Caki2 (cell line): ENCODE results near the gene CNN2. TPM values are rescaled to one million over a fixed set of nuclear protein-coding genes. Genes with fewer than 3 reads are reported as not detected.

Experiments used
- DNase-seq: peaks from one replicate; pipeline ENCODE4 v3.0.0-alpha.2; 2015; ENCODE audit warnings: low read depth
- in situ Hi-C: cut with HindIII; loops from 2 replicates; pipeline ENCODE4 v1.10.0; 2016; ENCODE audit warnings: low sequenced_read_pairs, low pct_unique_long_range_greater_than_20kb, mixed read lengths
- total RNA-seq: library from RNA; depleted of rRNA; stranded (reverse); fragments of >200 nt; shearing (Covaris generic); gene quantifications from 2 replicates; pipeline ENCODE4 v1.2.3, GENCODE V29; 2014; ENCODE audit warnings: low replicate concordance

Gene CNN2
- total RNA-seq, 1 experiment from 2014 or later, result 93.1 TPM

DNA sequence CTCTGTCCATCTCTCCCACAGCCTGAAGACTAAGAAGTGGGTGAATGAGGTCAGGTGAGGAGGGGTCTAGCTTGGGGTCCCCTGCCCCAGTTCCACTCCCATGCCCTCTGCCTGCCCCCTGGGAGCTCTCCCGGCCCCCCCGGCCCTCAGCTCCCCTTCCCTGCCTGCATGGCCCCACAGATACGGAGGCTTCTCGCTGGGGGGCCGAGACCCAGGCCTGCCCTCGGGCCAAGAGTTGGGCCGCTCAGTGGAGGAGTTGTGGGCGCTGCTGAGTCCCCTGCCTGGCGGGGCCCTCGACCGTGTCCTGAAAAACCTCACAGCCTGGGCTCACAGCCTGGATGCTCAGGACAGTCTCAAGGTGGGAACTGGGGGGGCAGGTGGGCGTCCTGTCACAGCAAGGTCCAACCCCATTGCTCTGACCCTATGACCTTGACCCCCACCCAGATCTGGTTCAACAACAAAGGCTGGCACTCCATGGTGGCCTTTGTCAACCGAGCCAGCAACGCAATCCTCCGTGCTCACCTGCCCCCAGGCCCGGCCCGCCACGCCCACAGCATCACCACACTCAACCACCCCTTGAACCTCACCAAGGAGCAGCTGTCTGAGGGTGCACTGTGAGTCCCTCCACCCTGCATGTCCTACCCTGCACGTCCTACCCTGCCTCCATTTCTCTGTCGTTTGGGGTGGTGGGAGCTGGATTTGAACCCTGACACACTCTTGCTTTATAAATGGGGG is 29.6 kb downstream of the CNN2 start:
- DNase-seq, result no peak
- in situ Hi-C loops, result no loop called here

DNA sequence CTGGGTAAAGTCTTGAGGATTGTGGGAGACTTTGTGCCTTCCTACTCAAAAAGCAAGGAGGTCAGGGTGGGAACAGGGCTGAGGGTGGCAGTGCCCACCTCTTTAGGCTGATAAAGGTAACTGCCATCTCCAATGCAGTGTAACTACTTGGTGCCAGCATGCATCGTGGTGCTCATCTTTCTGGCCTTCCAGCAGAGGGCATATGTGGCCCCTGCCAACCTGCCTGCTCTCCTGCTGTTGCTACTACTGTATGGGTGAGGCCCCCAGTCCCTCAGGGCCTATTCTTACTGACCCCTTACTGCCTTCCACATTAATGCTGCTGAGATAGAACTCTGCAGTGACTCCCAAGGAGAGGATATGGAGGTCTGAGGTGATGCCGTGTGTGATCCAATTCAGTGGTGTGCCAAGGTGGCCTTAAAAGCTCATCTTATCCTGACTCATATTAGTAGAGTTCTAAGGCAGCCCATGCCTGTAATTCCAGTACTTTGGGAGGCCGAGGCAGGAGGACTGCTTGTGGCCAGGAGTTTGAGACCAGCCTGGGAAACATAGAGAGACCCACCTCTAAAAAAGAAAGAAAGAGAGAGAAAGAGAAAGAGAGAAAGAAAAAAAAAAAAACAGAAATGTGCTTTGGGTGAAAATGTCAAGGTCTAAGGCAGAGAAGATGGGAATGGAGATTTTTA is 30.9 kb downstream of the CNN2 start:
- in situ Hi-C loops, result no loop called here
- no peak for DNase-seq

DNA sequence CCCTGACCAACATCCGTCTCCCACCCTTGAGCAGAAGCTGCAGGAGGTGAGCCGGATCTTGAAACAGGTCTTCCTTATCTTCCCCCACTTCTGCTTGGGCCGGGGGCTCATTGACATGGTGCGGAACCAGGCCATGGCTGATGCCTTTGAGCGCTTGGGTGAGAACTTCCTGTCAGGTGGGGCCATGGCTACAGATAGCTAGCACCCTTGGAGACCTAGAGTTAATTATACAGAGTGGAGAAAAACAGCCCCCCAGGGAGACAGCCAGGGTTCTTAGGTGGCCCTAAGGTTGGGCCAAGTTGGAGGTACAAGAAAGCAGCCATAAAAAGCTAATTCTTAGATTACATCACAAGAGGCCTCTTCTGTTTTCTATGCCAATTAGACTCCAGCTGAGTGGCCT is 31.7 kb downstream of the CNN2 start:
- DNase-seq, result no peak
- in situ Hi-C loops, result no loop called here

DNA sequence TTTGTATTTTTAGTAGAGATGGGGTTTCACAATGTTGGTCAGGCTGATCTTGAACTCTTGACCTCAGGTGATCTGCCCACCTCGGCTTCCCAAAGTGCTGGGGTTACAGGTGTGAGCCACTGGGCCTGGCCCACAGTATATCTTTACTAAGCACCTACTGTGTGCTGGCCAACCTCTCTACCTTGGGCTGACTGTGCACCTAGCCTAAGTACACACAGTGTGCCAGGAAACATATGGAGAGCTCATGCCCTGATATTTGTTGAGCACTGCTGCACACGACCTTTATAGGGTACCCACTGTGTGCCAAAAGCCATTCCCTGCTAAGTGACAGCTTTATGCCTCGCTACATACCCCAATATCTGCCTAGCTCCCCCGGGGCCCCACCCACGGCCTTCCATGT is 34.3 kb downstream of the CNN2 start:
- in situ Hi-C loops, result no loop called here
- DNase-seq, result no peak

DNA sequence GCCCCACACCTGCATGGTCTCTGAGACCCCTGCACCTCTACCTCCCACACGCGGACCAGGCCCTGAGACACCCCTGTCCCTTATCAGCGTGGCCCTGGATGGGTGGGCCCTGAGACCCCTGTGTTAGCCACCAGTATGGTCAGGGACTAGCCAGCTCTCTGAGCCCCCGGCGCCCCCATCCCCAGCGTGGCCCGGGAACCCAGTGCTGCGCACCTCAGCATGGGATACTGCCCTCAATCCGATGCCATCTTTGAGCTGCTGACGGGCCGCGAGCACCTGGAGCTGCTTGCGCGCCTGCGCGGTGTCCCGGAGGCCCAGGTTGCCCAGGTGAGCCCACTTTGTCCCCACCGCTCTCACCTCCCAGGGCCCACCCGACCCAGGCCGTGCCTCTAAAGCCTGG is 35.6 kb downstream of the CNN2 start:
- no peak for DNase-seq
- in situ Hi-C loops, result no loop called here

DNA sequence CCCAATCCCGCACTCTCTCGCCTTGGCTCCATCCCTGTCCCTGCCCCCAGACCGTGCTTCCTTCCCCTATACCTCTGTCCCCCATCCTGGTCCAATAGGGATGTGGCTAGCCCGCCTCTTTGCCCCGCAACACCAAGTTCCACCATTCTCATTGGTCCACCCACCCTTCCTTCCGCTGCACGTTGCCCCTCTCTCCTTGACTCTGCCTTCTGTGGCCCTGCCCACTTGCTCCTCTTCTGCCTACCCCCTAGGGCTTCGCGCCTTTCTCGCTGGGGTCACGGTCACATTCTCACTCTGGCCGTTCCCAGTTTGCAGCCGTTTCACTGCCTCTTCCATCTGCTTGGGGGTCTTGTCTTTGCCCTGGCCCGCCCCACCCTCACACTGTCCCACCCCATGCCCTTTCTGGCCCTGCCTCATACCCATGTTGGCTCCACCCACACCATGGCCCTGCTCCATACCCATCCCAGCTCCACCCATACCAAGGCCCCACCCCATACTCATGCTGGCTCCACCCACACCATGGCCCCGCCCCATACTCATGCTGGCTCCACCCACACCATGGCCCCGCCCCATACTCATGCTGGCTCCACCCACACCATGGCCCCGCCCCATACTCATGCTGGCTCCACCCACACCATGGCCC is 36.1 kb downstream of the CNN2 start:
- DNase-seq, result no peak
- in situ Hi-C loops, result no loop called here

DNA sequence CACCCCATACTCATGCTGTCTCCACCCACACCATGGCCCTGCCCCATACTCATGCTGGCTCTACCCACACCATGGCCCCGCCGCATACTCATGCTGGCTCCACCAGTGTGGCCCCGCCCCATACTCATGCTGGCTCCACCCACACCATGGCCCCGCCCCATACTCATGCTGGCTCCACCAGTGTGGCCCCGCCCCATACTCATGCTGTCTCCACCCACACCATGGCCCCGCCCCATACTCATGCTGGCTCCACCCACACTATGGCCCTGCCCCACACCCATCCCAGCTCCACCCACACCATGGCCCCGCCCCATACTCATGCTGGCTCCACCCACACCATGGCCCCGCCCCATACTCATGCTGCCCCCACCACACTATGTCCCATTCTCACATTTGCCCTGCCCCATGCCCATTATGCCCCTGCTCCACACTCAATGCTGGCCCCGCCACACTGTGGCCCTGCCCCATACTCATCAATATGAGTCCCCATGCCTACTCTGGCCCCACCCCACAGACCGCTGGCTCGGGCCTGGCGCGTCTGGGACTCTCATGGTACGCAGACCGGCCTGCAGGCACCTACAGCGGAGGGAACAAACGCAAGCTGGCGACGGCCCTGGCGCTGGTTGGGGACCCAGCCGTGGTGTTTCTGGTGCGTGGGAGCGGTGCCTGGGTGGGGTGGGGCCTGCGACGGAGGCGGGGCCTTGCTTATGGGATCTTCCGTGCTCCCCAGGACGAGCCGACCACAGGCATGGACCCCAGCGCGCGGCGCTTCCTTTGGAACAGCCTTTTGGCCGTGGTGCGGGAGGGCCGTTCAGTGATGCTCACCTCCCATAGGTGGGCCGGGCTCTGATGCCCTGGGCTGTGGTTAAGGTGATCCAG is 36.9 kb downstream of the CNN2 start:
- DNase-seq, result peak; percentile 67
- in situ Hi-C loops, result no loop called here

DNA sequence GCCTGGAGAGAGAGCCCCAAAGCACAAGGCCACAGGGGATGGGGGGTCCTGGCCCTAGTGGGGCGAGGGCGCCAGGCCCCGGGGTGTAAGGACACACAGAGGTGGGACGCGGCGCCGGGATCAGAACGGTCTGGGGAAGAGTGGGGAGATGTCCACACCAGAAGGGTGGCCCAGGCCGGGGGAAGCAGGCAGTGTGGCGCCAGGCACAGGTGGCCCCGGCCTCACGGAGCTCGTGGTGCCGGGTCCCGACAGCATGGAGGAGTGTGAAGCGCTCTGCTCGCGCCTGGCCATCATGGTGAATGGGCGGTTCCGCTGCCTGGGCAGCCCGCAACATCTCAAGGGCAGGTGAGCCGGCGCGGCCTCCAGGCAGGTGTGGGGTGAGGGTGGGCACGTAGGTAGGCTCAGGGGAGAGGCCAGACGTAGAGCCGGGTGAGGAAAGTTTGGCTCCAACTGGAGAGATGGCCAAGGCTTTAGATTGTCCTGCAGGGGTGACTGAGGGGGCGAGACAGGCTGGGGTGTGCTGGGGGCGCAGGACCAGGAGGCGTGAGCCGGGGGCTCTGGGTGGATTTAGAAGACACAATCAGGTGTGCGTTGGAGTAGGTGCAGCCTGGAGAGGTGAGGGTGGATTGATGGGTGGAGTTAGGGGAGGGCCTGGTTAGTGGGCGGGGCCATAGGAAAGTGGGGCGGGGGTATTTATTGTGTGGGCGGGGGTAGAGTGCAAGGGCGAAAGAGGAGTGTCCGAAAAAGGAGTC is 37.7 kb downstream of the CNN2 start:
- in situ Hi-C loops, result no loop called here
- DNase-seq, result no peak

DNA sequence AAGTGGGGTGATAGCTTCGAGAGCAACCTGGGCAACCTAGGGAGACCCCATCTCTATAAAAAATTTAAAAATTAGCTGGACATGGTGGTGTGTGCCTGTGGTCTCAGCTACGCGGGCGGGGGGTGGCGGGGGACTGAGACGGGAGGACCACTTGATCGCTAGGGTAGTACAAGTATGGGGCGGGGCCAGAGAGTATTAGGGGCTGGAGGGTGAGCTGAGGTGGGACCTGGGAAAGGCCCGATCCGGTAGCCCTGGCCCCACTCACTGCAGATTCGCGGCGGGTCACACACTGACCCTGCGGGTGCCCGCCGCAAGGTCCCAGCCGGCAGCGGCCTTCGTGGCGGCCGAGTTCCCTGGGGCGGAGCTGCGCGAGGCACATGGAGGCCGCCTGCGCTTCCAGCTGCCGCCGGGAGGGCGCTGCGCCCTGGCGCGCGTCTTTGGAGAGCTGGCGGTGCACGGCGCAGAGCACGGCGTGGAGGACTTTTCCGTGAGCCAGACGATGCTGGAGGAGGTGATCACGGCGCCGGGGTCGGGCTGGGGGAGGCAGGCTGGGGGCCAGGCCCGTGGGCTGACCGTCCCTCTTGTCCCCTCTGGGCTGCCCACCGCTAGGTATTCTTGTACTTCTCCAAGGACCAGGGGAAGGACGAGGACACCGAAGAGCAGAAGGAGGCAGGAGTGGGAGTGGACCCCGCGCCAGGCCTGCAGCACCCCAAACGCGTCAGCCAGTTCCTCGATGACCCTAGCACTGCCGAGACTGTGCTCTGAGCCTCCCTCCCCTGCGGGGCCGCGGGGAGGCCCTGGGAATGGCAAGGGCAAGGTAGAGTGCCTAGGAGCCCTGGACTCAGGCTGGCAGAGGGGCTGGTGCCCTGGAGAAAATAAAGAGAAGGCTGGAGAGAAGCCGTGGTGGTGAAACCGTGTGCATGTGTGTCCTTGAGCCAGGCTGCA is 38.5 kb downstream of the CNN2 start:
- in situ Hi-C loops, result no loop called here

DNA sequence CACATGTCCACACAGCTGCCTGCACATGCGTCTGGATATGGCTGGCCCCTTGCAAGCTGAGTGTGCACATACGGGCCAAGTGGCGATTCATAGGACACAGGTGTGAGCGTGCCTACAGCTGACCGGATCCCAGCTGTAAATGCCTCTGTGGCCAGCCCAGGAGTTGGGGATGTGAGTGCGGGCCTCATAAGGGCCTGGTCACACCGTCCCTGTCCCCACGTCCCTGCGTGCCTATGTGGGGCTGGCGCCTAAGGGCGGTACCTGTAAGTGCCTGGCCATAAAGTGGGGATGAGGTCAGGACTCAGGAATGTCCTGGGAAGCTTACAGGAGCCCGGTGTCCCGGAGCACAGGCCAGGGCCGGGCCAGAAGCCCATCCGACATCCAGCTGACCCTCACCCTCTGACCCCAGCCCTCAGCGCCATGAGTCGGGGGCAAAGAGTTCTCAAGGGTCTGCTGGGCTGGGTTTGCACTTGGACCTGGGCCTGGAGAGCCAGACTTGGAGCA is 39.2 kb downstream of the CNN2 start:
- in situ Hi-C loops, result no loop called here
- DNase-seq, result no peak

More for the DNA sequence above, 38.5 kb downstream of the CNN2 start:
- DNase-seq, result no peak

DNA sequence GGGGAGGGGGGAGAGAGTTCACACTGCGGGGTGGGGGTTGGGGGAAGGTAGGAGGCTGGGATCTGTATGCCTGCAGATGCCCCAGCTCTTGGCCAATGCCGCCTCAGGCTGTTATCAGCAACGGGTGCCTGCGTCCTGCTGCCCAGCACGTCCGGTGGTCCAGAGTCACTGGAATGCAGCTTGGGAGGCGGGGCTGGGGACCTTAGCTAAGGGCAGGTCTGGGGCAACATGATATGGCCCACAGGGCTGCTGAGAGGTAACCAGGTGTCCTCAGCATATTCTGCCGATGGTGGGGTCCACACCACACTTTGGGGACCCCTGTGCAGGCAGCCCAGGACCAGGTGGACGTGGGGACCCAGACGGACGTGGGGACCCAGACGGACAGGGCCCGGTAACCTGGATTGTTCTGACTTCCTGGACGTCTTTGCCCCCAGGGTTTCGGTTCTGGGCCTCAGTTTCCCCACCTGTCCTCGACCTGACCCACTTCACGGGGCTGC is 39.9 kb downstream of the CNN2 start:
- in situ Hi-C loops, result no loop called here
- DNase-seq, result no peak

DNA sequence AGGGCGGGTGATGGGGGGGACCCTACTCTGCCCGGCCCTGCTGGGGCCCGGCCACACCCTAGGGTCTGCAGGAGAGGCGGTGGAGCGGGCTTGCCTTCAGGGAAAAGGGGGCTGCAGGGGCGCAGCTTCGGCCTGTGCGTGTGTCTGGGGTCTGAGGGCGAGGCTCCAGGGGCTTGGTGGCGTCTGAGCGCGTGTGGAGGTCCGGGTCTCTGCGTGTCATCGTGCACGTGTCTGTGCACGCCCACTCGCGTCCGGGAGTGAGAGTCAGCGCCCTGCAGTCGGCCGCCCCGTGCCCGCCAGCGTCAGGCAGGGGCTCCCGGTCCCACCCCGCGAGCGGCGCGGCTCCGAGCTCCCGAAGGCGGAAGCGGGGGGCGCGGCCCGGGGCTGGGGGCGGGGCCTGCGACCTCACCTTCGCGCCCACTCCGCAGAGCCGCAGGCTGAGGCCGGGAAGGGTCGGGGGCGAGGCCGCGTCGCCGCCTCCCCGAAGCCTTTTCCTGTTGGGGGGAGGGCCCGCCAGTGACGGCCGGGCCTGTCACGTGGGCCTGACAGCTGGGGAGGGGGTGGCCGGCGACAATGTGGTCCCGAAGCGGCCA is 40.4 kb downstream of the CNN2 start, which contains the start of gene ARHGAP45:
Gene ARHGAP45, plus strand, starts transcription at position 420 of the 593 bp plus-strand sequence. CDS start 239 bp downstream, outside the sequence.
- no peak for DNase-seq
- in situ Hi-C loops, result no loop called here

DNA sequence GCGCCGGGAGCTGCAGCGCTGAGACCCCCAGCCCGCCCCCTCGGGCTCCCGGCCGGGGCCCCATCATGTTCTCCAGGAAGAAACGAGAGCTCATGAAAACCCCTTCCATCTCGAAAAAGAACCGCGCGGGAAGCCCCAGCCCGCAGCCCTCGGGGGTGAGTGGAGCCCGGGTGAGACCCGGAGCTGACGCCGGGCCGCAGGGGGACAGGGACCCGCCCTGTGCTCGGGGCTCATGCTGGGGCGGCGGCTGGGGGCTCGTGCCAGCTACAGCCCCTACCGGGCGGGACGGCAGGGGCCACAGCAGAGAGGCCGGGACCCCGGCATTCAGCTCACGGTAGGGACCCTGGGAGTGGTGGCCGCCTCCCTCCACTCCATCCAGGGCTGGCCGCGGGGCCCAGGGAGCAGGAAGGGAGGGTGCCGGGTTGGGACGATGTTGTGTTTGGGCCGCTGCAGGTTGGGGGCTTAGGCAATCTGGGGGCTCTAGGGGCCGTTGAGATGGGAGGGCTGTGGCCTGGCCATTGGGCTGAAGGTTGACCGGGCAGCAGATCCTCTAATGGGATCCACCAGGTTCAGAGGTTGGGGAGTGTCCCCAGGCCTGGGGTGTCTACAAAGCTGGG is 41.0 kb downstream of the CNN2 start:
- in situ Hi-C loops, result no loop called here
- DNase-seq, result no peak

DNA sequence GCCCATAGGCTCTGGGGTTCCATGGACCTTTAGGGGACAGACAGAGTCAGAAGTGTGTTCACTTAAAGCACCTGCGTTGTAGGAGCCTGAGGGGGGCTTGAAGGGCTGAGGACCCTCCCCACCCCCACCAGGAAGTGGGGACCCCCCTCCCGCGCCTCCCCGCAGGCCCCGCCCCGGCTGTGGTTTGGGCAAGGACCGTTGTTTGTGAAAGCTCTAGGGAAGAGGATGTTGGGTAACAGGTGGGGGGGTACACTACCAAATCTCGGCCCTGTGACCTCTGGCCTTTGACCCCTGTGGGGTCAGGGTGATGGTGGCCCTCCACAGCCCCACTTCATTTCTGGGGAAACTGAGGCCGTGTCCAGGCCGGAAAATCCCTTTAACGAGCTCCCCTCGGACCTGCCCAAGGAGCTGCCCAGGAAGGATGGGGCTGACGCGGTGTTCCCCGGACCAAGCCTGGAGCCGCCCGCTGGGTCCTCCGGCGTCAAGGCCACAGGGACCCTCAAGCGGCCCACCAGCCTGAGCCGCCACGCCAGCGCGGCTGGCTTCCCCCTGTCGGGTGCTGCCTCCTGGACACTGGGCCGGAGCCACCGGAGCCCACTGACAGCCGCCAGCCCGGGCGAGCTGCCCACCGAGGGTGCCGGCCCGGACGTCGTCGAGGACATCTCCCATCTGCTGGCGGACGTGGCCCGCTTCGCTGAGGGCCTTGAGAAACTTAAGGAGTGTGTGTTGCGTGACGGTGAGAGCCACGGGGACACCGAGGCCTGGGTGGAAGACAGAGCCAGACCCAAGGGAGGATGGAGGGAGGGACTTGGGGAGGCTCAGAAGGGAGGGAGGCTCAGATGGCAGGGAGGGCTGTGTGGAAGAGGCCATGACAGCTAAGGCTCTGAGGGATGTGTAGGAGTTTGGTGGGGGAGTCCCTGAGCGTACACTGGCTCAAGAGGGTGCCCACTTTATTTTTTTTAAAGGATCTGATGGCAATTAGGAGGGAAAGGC is 41.9 kb downstream of the CNN2 start:
- DNase-seq, result no peak
- in situ Hi-C loops, result no loop called here
